Smooth muscle cell (in vitro differentiated cells): ENCODE data around the gene SERPINA1. TPM values are rescaled to one million over a fixed set of nuclear protein-coding genes. Genes with fewer than 3 reads are reported as not detected.
A peak's percentile ranks its signal among the peaks of the same experiment; 100 is the strongest.

Experiments
- DNase-seq: peaks from one replicate; lab custom pipeline; 2025; ENCODE audit not compliant: unreplicated experiment; lab: John Stamatoyannopoulos, UW
- H2AFZ ChIP-seq: fragments of 200-600 bp; sonication (generic); 2 replicates; pipeline ENCODE4 v1.6.0; 2016; ENCODE audit warnings: antibody characterized with exemption, low read depth, mild to moderate bottlenecking
- H3F3A ChIP-seq: fragments of 200-600 bp; sonication (generic); 2 replicates; pipeline ENCODE4 v1.6.0; 2017; ENCODE audit warnings: antibody characterized with exemption, low read depth
- H3K27ac ChIP-seq: fragments of 200-600 bp; sonication (generic); 2 replicates; pipeline ENCODE4 v1.5.1; 2016; ENCODE audit warnings: low read depth, mild to moderate bottlenecking
- H3K27me3 ChIP-seq: fragments of 200-600 bp; sonication (generic); 2 replicates; pipeline ENCODE4 v1.6.1; 2016; ENCODE audit warnings: low read depth, mild to moderate bottlenecking
- H3K36me3 ChIP-seq: fragments of 200-600 bp; sonication (generic); 2 replicates; pipeline ENCODE4 v1.5.1; 2016; ENCODE audit warnings: low read depth
- H3K4me1 ChIP-seq: fragments of 200-600 bp; sonication (generic); 2 replicates; pipeline ENCODE4 v1.5.1; 2016; ENCODE audit warnings: low read depth
- H3K4me2 ChIP-seq: fragments of 200-600 bp; sonication (generic); 2 replicates; pipeline ENCODE4 v1.6.0; 2016; ENCODE audit warnings: mild to moderate bottlenecking
- H3K4me3 ChIP-seq: fragments of 200-600 bp; sonication (generic); 2 replicates; pipeline ENCODE4 v1.5.1; 2016; ENCODE audit warnings: mild to moderate bottlenecking
- H3K79me2 ChIP-seq: fragments of 200-600 bp; sonication (generic); 2 replicates; pipeline ENCODE4 v1.6.0; 2016; ENCODE audit warnings: low read depth, mild to moderate bottlenecking
- H3K9ac ChIP-seq: fragments of 200-600 bp; sonication (generic); 2 replicates; pipeline ENCODE4 v1.6.0; 2016; ENCODE audit warnings: low read depth
- H3K9me3 ChIP-seq: fragments of 200-600 bp; sonication (generic); replicated peaks from 2 replicates; pipeline ENCODE4 v1.5.1; 2016; ENCODE audit warnings: low read depth
- H4K20me1 ChIP-seq: fragments of 200-600 bp; sonication (generic); 2 replicates; pipeline ENCODE4 v1.6.0; 2016; ENCODE audit warnings: low read depth
- CTCF ChIP-seq: fragments of 200-600 bp; sonication (generic); IDR thresholded peaks from 2 replicates; pipeline ENCODE4 v1.5.1; 2017; ENCODE audit warnings: borderline replicate concordance, mild to moderate bottlenecking, antibody characterized with exemption; ENCODE audit not compliant: insufficient read depth, poor library complexity, severe bottlenecking
- WGBS: methylation state at CpG from one replicate; pipeline ENCODE4 v1.1.7; 2016; ENCODE audit warnings: low lambda C conversion rate; 5-methylcytosine and 5-hydroxymethylcytosine counted together
- polyA plus RNA-seq: library from polyadenylated mRNA; unstranded; fragments of >200 nt; fragmentation: Nextera tagmentation; extraction: Ambion mirVana; gene quantifications from 2 replicates; pipeline ENCODE4 v1.2.1, GENCODE V29; 2016
- total RNA-seq: library from RNA; depleted of rRNA; stranded (reverse); fragments of >200 nt; gene quantifications from 2 replicates; pipeline ENCODE4 v1.2.3, GENCODE V29; 2014

The SERPINA1 gene
- total and polyA plus RNA-seq, 2 experiments from 2014 or later, result 1.8 to 2.4 TPM

DNA sequence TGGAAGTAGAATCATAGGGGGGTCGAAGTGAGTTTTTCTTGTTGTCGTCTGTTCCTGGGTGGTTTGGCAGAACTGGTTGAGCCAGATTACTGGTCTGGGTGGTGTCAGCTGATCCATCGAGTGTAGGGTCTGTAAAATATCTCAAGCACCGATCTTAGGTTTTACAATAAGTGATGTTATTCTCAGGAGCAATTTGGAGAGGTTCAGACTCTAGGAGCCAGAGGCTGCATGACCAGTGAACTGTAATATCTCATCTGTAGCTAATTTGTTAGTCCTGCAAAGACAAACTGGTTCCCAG is 9.7 kb upstream of the SERPINA1 start:
- peaks cover 15% of the 10 kb centered on the region for H3K4me1 ChIP-seq
- H4K20me1 ChIP-seq, result no peaks in the 10 kb centered on the region
- no peaks in the 10 kb centered on the region for H3K36me3 ChIP-seq
- 27% methylated on average over 4 of the region's 4 CpGs for WGBS
- H3K9ac ChIP-seq, result no peak overlapping the region
- H3F3A ChIP-seq, result peaks cover 1% of the 10 kb centered on the region
- H3K4me2 ChIP-seq, result no peak overlapping the region
- H2AFZ ChIP-seq, result no peak overlapping the region
- H3K27me3 ChIP-seq, result no peaks in the 10 kb centered on the region
- no peaks in the 10 kb centered on the region for H3K9me3 ChIP-seq
- DNase-seq, result no peak
- TF ChIP-seq CTCF, result no peak
- no peaks in the 10 kb centered on the region for H3K79me2 ChIP-seq
- peak overlapping the region; percentile 55 for H3K27ac ChIP-seq
- H3K4me3 ChIP-seq, result no peak overlapping the region

DNA sequence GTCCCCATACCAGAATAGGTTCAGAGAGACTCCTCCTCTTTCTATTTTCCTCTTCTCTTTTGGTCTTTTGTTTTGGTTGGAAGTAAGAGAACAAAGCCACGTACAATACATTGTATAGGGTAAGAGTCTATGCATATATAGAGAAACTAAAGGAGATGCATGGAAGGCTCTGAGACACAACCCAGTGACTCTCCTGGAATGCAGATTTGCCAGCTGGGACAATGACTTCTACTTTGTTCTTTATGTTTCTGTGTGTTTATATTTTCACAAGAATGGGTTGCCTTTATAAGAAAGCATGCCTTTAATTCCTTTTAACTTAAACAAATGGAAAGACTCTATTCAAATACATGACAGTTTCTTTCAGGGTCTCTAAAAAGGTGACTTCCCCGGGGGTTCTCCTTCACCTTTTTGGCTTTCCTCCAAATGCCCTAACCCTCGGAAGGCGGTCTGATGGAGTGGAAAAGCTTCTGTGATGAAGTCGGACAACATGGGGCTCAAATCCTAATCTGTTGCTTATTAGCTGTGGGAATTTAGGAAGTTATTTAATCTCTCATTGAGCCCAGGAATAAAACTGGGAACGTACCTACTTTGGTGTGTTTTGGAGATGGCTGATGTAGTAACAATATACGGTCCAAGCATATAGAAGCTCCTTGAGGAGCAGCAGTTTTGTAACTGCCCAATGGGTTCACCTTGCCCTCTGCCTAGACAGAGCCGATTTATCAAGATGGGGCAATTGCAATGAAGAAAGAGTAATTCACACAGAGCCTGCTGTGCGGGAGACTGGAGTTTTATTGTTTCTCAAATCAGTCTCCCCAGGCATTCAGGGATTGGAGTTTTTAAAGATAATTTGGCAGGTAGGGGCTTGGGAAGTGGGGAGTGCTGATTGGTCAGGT is 9.1 kb upstream of the SERPINA1 start:
- no peak overlapping the region for H2AFZ ChIP-seq
- H3K9ac ChIP-seq, result peak overlapping the region; percentile 7
- no peaks in the 10 kb centered on the region for H3K36me3 ChIP-seq
- no peak for DNase-seq
- H3K79me2 ChIP-seq, result no peaks in the 10 kb centered on the region
- H3K4me1 ChIP-seq, result peaks cover 15% of the 10 kb centered on the region
- no peaks in the 10 kb centered on the region for H3K9me3 ChIP-seq
- peak overlapping the region; percentile 55 for H3K27ac ChIP-seq
- no peaks in the 10 kb centered on the region for H3K27me3 ChIP-seq
- H3F3A ChIP-seq, result peaks cover 5% of the 10 kb centered on the region
- no peak overlapping the region for H3K4me2 ChIP-seq
- 46% methylated on average over 9 of the region's 9 CpGs for WGBS
- TF ChIP-seq CTCF, result no peak
- H4K20me1 ChIP-seq, result no peaks in the 10 kb centered on the region
- H3K4me3 ChIP-seq, result no peak overlapping the region

- H3K9ac ChIP-seq, result no peak overlapping the region
- no peaks in the 10 kb centered on the region for H3K27me3 ChIP-seq
- H3F3A ChIP-seq, result peaks cover 5% of the 10 kb centered on the region
- no peak overlapping the region for H3K4me2 ChIP-seq
- no peaks in the 10 kb centered on the region for H3K36me3 ChIP-seq
- no peak overlapping the region for H3K27ac ChIP-seq
- no peak overlapping the region for H3K4me3 ChIP-seq
- no peak overlapping the region for H2AFZ ChIP-seq
- H3K9me3 ChIP-seq, result no peaks in the 10 kb centered on the region
- H3K79me2 ChIP-seq, result no peaks in the 10 kb centered on the region
- DNase-seq, result no peak
- TF ChIP-seq CTCF, result no peak
- no peaks in the 10 kb centered on the region for H4K20me1 ChIP-seq
- peaks cover 15% of the 10 kb centered on the region for H3K4me1 ChIP-seq
These were observed 8.3 kb upstream of the SERPINA1 start for GRCh38 chr14:94396628-94397225.
